ENCODE results near the gene FAM210A.

Gene FAM210A

DNA sequence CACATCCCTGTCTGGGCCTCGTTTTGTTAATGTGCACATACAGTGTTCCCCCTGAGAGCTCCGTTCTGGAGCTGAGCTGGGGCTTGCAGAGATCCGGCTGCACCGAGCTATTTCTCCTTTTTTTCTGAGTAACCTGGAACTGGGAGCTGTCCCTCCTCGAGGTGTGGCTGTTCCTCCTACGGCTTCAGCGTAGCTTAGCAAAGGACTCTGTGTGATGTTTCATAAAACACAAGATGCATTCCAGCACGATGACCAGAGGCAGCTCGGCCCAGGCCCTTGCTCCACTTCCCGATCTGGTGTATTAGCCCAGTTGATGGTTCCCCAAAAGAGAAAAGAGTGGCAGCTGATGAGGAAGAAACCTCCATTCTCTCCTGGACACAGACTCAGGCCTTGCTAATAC lies 103.0 kb downstream of the FAM210A start:
- H3K4me3 ChIP-seq (ENCODE audit: low read length) = no peak overlapping the region
- WGBS (ENCODE audit: insufficient coverage, insufficient read length) = no CpG with 5 or more reads among the region's 10 CpGs
- DNase-seq (ENCODE audit: low read depth, low spot score) = no peak
- H3K4me1 ChIP-seq (ENCODE audit: control insufficient read depth, insufficient read depth, low read length) = no peaks in the 10 kb centered on the region
- H3K36me3 ChIP-seq (ENCODE audit: control insufficient read depth, insufficient read depth, low read length) = no peaks in the 10 kb centered on the region; the same call in 1 of the 2 replicates
- no peaks in the 10 kb centered on the region for H3K9me3 ChIP-seq (ENCODE audit: control insufficient read depth, insufficient read depth, low read length)
- H3K27me3 ChIP-seq (ENCODE audit: control insufficient read depth, insufficient read depth, low read length) = no peaks in the 10 kb centered on the region
- H3K27ac ChIP-seq (ENCODE audit: low read length) = no peak overlapping the region

DNA sequence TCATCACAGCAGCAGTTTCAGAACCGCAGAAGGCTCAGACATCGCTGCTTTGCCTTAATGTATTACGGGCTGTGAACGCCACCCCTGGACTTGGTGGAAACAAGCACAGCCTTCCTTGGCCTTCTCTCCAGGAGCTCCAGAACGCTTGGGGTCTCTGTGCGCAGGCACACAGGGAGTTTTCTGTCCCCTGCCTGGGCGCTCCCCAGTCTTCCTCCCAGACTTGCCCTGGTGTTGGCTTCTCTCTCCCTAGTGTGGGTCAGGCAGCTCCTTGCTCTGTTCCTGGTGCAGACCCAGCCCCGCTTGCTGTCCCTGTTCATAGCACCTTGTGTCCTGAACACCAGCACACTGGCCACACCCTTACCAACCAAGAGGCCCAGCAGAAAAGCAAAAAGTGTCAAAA lies 103.6 kb downstream of the FAM210A start:
- Histone ChIP-seq H3K36me3 (ENCODE audit: control insufficient read depth, insufficient read depth, low read length) (no peaks in the 10 kb centered on the region; the same call in 1 of the 2 replicates), H3K27ac (ENCODE audit: low read length) (no peak overlapping the region), H3K9me3 (ENCODE audit: control insufficient read depth, insufficient read depth, low read length) (no peaks in the 10 kb centered on the region), H3K4me1 (ENCODE audit: control insufficient read depth, insufficient read depth, low read length) (no peaks in the 10 kb centered on the region), H3K27me3 (ENCODE audit: control insufficient read depth, insufficient read depth, low read length) (no peaks in the 10 kb centered on the region), H3K4me3 (ENCODE audit: low read length) (no peak overlapping the region)
- no peak for DNase-seq (ENCODE audit: low read depth, low spot score)
- no CpG with 5 or more reads among the region's 8 CpGs for WGBS (ENCODE audit: insufficient coverage, insufficient read length)

DNA sequence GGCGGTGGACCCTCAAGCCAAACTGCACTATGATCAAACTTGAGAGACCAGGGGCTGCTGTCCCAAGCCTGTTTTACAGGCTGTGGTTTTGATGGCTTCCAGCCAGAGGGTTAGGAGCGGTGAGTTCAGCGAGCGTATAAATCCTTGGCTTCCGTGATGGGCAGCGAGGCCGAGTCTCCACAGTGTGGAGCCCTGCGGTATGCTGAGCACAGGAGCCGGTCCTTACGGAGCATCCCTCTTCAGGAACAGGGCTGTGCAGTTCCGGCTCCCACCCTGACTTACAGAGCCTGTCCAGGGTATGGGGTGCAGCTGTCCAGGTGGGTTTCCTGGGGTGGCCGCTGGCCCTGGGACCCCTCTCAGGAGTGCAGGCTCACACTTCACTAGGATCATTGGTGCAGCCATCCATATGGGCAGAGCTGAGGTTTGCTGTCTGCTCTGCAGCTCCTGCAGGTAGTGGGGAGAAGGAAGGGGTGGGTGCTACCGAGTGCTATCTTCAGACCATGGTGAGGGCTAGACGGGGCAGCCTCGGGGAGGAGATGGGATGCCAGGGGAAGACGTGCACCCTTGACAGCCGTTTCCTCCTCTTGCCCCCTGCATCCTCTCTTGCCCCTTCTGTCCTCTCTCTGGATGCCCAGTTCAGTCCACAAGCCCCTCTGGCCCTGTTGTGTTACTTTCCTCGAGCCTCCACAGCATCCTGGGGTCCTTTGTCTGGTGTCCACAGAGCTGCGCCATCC lies 104.3 kb downstream of the FAM210A start:
- Histone ChIP-seq H3K27ac (ENCODE audit: low read length) (no peak overlapping the region), H3K4me1 (ENCODE audit: control insufficient read depth, insufficient read depth, low read length) (no peaks in the 10 kb centered on the region)
- DNase-seq (ENCODE audit: low read depth, low spot score) = no peak

DNA sequence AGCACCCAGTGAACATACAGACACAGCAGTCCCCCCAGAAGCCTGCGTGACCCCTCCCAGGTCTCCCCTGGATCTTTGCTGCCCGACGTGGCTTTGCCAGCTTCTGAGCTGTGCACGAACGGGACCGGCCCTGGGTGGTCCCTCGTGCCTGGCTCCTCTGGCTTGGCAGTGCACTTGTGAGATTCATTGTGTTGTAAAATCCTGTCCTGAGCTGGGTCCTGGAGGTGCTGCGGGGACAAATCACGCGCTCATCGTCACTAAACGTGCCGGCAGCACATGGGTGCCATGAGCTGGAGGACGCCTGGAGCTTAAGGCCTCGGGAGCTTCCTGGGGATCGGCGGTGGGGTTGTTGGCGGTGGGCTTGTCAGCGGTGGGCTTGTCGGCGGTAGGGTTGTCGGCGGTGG lies 104.9 kb downstream of the FAM210A start:
- Histone ChIP-seq H3K36me3 (ENCODE audit: control insufficient read depth, insufficient read depth, low read length) (no peaks in the 10 kb centered on the region), H3K9me3 (ENCODE audit: control insufficient read depth, insufficient read depth, low read length) (no peaks in the 10 kb centered on the region), H3K4me1 (ENCODE audit: control insufficient read depth, insufficient read depth, low read length) (no peaks in the 10 kb centered on the region), H3K27ac (ENCODE audit: low read length) (no peak overlapping the region), H3K27me3 (ENCODE audit: control insufficient read depth, insufficient read depth, low read length) (no peaks in the 10 kb centered on the region), H3K4me3 (ENCODE audit: low read length) (no peak overlapping the region)
- no CpG with 5 or more reads among the region's 23 CpGs for WGBS (ENCODE audit: insufficient coverage, insufficient read length)
- no peak for DNase-seq (ENCODE audit: low read depth, low spot score)

More for the DNA sequence above, 104.3 kb downstream of the FAM210A start:
- Histone ChIP-seq H3K4me3 (ENCODE audit: low read length) (no peak overlapping the region), H3K9me3 (ENCODE audit: control insufficient read depth, insufficient read depth, low read length) (no peaks in the 10 kb centered on the region), H3K27me3 (ENCODE audit: control insufficient read depth, insufficient read depth, low read length) (no peaks in the 10 kb centered on the region), H3K36me3 (ENCODE audit: control insufficient read depth, insufficient read depth, low read length) (no peaks in the 10 kb centered on the region)
- WGBS (ENCODE audit: insufficient coverage, insufficient read length) = no CpG with 5 or more reads among the region's 19 CpGs

DNA sequence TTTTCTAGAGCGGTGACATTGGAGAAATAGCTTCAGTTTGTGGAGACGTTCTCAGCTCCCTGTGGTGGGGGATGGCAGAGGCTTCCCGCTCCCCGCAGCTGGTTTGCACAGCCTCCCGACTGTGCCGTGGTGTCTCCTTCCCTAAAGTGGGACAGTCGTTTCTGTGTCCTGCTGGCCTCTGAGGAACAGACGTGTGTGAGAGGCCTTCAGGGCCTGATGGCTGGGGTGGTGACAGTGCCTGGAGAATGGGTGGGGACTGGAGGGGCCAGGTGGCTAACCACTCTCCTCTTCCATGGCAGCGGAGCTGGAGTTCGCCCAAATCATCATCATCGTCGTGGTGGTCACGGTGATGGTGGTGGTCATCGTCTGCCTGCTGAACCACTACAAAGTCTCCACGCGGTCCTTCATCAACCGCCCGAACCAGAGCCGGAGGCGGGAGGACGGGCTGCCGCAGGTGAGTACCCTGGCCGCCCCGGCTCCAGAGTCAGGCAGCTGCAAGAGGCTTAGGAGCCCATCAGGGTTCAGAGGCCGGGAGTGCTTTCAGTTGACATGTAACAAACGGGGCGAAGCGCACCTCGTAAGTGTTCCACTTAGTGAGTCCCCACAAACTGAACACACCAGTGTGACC lies 105.4 kb downstream of the FAM210A start:
- Histone ChIP-seq H3K27me3 (ENCODE audit: control insufficient read depth, insufficient read depth, low read length) (no peaks in the 10 kb centered on the region), H3K27ac (ENCODE audit: low read length) (no peak overlapping the region), H3K4me3 (ENCODE audit: low read length) (no peak overlapping the region), H3K9me3 (ENCODE audit: control insufficient read depth, insufficient read depth, low read length) (no peaks in the 10 kb centered on the region), H3K36me3 (ENCODE audit: control insufficient read depth, insufficient read depth, low read length) (no peaks in the 10 kb centered on the region), H3K4me1 (ENCODE audit: control insufficient read depth, insufficient read depth, low read length) (no peaks in the 10 kb centered on the region)
- DNase-seq (ENCODE audit: low read depth, low spot score) = no peak
- WGBS (ENCODE audit: insufficient coverage, insufficient read length) = no CpG with 5 or more reads among the region's 29 CpGs

DNA sequence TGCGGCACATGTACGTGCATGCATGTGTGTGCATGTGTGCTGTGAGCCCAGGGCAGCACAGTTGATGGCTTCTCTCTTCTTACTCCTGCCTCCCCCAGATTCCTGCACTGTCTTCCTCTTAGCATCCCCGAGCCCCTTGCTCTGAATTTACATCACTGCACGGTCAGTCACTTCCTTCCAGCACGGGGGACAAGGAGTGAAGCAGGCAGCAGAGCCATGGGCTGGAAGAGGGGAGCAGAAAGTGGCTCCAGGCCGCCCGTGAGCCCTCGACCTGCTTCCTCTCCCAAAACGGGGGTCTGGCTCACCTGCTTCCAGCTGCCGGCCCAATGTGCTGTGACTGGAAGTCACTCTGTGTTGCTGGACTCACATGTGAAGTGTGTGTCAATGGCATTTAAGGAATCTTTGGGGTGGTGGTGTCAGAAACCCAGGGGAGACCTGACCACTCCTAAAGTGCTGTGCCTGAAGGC lies 106.1 kb downstream of the FAM210A start:
- no peak for DNase-seq (ENCODE audit: low read depth, low spot score)
- H3K9me3 ChIP-seq (ENCODE audit: control insufficient read depth, insufficient read depth, low read length) = no peaks in the 10 kb centered on the region
- H3K4me3 ChIP-seq (ENCODE audit: low read length) = no peak overlapping the region
- no peak overlapping the region for H3K27ac ChIP-seq (ENCODE audit: low read length)
- no peaks in the 10 kb centered on the region for H3K36me3 ChIP-seq (ENCODE audit: control insufficient read depth, insufficient read depth, low read length)
- no peaks in the 10 kb centered on the region for H3K4me1 ChIP-seq (ENCODE audit: control insufficient read depth, insufficient read depth, low read length)
- no peaks in the 10 kb centered on the region for H3K27me3 ChIP-seq (ENCODE audit: control insufficient read depth, insufficient read depth, low read length)
- no CpG with 5 or more reads among the region's 10 CpGs for WGBS (ENCODE audit: insufficient coverage, insufficient read length)

DNA sequence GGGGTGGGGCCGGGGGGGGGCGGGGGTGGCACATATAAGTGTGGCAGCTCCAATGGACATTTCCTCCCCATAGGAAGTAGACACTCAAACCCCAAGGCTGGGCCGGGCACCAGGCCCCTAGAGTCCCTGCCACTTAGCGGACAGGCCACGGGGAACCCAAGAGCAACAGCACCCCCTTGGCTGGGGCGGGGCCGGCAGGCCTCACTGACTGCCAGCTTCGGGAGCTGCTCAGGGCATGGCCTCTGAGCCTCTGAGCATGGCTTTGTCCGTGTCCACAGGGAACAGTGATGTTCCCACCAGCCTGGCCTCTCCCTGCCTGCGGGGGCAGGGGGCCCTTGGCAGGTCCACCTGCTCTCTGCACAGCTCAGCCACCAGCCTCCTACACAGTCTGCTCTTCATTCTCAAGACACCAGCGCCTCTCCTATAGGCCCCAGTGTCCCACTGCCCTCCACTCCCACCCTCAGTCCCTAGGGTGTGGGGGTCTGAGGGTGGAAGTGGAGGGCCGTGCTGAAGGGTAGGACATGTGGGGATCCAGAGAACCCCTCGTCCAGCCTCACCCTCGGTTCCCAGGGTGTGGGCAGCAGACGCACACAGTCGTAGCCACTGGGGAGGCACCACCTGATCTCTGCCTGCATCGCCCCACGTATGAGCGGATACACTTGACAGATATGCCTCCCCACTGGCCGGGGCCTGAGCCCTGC lies 106.7 kb downstream of the FAM210A start:
- Histone ChIP-seq H3K36me3 (ENCODE audit: control insufficient read depth, insufficient read depth, low read length) (no peaks in the 10 kb centered on the region), H3K9me3 (ENCODE audit: control insufficient read depth, insufficient read depth, low read length) (no peaks in the 10 kb centered on the region), H3K27me3 (ENCODE audit: control insufficient read depth, insufficient read depth, low read length) (no peaks in the 10 kb centered on the region), H3K4me3 (ENCODE audit: low read length) (no peak overlapping the region), H3K27ac (ENCODE audit: low read length) (no peak overlapping the region), H3K4me1 (ENCODE audit: control insufficient read depth, insufficient read depth, low read length) (no peaks in the 10 kb centered on the region)
- WGBS (ENCODE audit: insufficient coverage, insufficient read length) = no CpG with 5 or more reads among the region's 20 CpGs
- DNase-seq (ENCODE audit: low read depth, low spot score) = no peak

DNA sequence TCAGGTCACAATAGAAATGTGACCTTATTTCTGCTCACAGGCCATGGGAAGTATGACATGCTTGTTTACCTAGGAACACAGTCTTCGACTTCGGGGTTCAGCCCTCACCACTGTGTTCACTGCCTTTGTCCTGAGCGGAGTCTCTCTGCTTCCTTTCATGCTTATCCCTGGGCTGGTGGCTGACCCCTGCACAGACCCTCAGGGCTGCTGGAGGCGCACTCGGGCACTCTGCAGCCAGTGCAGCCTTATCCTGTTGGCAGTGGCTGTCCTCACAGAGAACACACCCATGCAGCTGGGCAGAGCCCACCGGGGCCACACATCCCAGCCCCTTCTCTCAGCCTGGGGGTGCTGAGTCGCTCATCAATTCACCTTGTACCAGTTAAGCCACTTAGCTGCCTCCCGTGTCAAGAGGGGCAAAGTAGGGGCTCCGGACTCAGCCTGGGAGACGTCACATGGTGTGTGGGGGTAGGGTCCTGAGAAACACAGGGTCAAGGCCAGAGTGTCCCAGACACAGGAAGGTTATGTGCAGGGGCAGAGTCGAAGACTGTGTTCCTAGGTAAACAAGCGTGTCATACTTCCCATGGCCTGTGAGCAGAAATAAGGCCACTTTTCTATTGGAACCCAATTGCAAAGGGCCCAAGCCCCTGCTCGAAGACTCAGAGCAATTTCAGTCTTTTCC lies 107.5 kb downstream of the FAM210A start:
- WGBS (ENCODE audit: insufficient coverage, insufficient read length) = no CpG with 5 or more reads among the region's 13 CpGs
- H3K36me3 ChIP-seq (ENCODE audit: control insufficient read depth, insufficient read depth, low read length) = no peaks in the 10 kb centered on the region
- no peak overlapping the region for H3K4me3 ChIP-seq (ENCODE audit: low read length)
- H3K9me3 ChIP-seq (ENCODE audit: control insufficient read depth, insufficient read depth, low read length) = no peaks in the 10 kb centered on the region
- no peak overlapping the region for H3K27ac ChIP-seq (ENCODE audit: low read length)
- DNase-seq (ENCODE audit: low read depth, low spot score) = no peak
- no peaks in the 10 kb centered on the region for H3K27me3 ChIP-seq (ENCODE audit: control insufficient read depth, insufficient read depth, low read length)
- H3K4me1 ChIP-seq (ENCODE audit: control insufficient read depth, insufficient read depth, low read length) = no peaks in the 10 kb centered on the region

DNA sequence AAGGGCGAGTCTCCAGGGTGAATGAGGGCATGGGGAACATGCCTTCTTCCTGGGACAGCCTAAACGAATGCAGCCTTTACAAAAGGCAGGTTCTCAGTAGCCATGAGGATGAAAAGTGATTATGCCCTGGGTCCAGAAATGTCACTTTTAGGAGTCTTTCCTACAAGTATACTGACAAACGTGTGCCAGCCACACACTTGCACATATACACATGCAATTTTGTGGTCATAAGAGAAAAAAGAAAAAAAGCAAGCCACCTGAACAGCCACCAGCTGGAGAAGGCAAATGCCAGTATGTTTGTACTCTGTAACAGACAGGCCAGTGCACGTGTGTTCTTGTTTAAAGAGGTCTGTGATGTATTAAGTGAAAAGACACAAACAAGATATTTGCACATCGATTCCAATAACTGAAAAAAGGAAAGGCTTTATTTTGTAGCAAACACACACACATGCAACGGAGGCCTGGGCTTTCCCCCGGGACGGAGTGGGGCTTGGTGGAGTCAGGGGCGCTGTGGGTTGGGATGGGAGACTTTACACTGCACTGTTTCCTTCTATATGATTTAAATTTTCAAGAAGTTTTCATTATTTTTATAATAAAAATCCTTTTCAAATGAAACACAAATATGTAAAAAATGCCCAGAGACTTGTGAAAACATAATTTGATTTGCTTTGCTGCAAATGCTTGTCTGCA lies 108.4 kb downstream of the FAM210A start:
- H3K27ac ChIP-seq (ENCODE audit: low read length) = no peak overlapping the region
- no peak overlapping the region for H3K4me3 ChIP-seq (ENCODE audit: low read length)
- WGBS (ENCODE audit: insufficient coverage, insufficient read length) = no CpG with 5 or more reads among the region's 9 CpGs
- H3K27me3 ChIP-seq (ENCODE audit: control insufficient read depth, insufficient read depth, low read length) = no peaks in the 10 kb centered on the region
- no peaks in the 10 kb centered on the region for H3K9me3 ChIP-seq (ENCODE audit: control insufficient read depth, insufficient read depth, low read length)
- H3K36me3 ChIP-seq (ENCODE audit: control insufficient read depth, insufficient read depth, low read length) = no peaks in the 10 kb centered on the region
- H3K4me1 ChIP-seq (ENCODE audit: control insufficient read depth, insufficient read depth, low read length) = no peaks in the 10 kb centered on the region
- no peak for DNase-seq (ENCODE audit: low read depth, low spot score)

Measured in iPS DF 6.9 (cell line).